RPMI8226 (cell line): ENCODE measurements around the gene SHISA3.
"Not testable (repeated sequence)": the region's sequence is repeated elsewhere in the genome, so short reads cannot be mapped to it uniquely, and the experiment has no call there.

Experiments
- DNase-seq: peaks from one replicate; pipeline ENCODE4 v3.0.0-alpha.2; 2015

Gene SHISA3

DNA sequence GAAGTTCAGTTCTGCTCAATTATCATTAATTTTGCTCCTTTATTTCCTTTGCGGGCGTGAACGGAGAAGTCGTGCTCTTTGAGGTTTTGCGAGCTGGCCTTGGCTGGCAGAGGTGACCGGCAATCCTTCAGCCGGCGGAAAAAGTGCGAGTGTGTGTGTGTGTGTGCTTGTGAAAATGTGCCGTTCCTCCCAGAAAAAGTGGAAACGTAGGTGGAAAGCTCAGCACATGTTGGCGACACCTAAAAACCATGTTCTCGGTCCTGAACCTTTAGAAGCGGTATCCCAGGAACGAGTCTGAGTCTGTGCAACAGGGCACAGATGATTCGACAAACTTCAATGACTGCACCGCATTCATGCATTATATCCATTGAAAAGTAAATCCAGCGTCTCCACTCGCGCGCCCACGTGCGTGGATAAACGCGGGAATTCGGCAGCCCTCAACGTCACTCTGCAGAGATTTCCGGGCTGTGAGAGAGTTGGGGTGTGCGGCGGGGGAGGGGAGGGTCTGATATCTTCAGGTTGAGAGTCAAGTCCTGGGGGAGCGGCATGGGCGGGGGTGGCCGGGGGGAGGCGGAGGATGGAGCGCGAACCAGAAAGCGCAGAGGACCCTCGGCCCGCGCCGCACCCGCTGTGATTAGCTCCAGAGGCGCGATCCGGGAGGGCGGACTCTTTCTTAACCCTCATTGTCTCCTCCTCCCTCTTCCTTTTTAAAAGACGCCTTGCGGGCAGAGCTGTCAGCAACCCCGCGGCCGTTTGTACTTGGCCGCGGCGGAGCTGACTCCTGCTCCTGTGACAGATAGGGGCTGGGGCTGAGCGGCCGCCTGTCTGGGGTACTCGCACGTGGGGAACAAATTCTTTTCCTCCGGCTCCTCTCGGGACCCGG, at the start of gene SHISA3:
SHISA3 (plus strand) TSS at position 737 of the 883 bp plus-strand sequence. CDS start 569 bp downstream, outside the sequence.
- DNase-seq: no peak

DNA sequence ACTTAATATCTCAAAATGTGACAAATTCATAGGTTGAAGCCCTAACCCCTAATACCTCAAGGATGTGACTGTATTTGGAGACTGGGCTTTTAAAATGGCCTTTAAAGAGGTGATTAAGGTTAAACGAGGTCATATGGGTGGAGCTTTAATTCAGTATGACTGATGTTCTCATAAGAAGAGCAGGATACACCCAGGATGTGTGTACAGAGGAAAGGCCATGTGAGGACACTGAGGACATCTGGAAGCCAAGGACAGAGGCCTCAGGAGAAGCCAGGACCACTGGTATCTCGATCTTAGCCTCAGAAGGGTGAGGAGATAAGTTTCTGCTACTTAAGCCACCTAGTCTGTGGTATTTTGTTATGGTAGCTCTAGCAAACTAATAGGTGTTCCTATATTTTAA, 49.0 kb upstream of the SHISA3 start:
- no peak for DNase-seq

DNA sequence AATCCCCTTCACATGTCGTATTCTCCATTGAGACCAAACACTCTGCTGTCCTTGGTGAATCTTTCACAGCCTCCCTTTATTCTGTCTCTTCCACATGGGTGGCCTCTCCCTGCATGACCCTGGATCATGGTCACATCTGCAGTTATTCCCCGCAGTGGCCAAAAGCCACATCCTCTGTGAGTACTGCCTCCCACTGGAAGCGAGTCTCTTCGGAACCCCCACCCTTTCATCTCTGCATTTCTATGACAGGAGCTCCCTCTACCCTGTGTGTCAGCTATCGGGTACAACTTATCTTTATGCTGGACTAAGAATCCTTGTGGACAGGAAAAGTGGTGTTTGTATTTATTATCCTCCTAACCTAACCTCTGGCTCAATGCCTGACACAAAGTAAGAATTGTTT, 48.6 kb upstream of the SHISA3 start:
- DNase-seq: no peak

DNA sequence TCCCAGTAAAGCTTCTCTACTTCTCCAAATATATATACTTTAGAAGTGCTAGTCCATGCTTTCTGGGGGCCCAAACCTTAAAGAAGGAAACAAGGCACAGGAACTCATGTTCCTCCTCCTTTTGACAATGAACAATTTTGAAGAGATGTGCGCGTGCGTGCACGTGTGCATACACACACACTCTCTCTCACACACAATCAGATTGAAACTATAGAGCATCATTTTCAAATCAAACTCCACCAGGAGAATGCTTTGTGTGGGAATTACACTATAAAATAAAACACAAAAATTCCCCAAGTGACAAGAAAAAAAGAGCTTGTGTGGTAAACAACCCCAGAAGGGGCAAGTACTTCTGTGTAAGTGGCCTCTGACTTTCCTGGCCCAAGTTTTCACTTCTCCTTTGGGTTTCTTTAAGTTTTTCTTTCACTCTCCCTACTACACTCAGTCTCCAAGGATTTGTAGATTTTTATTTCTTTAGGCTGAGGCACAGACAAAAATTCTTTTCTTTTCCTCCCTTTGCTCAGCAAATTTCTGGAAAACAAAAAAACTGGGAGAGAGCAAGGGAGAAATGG, 46.6 kb upstream of the SHISA3 start:
- DNase-seq: no peak

DNA sequence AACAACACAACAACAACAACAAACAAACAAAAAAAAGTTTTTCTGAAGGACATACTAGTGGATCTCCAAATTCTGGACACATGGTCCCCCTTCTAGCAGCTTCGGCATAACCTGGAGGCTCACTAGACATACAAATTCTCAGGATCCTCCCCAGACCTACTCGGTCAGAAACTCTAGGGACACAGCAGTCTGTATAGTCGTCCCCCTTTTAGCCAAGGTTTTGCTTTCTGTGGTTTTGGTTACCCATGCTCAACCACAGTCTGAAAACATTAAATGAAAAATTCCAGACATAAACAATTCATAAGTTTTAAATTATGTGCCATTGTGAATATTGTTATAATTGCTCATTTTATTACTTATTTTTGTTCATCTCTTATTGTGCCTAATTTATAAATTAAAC, 45.2 kb upstream of the SHISA3 start:
- no peak for DNase-seq

DNA sequence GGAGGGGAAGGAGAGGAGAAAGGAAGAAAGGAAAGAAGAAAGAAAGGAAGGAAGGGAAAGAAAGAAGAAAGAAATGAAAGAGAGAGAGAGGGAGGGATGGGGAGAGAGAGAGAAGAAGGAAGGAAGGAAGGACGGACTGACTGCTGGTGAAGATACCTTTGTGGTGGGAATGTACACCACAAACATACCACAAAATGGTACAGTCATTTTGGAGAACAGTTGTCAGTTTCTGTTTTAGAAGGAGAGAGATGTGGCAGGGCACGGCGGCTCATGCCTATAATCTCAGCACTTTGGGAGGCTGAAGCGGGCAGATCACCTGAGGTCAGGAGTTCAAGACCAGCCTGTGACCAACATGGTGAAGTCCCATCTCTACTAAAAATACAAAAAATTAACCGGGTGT, 40.0 kb upstream of the SHISA3 start:
- DNase-seq: no peak

DNA sequence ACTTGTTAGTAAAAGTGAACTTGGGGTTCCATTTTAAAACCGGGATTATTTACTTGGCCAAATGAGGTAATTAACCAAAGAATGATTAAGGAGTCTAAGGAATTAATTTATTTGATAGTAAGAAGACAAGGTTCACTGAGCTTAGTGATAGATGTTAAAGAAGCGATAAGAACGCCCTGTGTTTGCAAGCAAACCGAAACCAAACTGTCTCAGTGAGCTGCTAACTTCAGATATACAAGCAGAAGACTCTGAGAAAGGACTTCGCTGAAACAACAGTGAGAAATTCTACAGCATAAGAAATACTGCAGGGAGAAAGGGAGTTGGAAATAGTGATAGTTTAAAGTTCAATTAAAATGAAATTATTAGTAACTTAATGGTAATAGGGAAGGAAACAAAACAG, 37.6 kb upstream of the SHISA3 start:
- DNase-seq: no peak

DNA sequence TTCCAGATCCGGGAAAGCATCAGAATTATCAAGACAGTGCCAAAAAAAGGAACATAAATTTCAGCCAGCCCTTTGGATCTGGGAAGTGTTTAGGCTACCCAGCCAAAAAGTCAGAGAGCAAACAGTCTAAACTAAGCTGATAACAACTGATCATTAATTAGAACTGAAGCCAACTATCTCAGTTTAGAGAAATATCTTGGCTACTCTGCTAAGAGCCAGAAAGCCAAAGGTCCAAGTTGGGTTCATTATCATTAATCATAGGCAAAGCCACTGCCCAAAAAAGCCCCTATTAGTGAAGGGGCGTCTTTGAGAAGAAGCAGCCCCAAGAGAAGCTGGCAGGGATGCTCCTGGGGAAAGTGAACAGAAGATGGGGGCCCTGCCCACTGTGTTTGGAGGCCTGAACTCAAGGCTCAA, 37.0 kb upstream of the SHISA3 start:
- DNase-seq: no peak

DNA sequence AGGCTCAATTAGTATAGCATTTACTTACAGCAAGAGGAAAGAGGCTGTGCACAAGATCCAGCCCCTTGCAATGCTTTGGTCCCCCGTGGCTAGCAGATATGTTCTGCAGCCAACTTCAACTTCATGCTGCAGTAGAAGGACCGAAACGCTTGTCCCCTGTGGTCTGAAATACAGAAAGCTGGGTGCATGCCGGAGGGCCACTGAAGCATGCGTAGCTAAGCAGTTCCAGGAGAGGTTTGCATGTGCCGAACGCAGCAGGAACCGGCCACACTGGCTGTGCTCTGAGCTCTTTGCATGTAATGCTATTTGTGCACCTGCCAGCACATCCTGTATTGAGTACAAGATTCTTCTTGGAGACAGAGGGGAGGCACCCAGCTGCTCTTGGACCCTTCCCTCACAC, 35.8 kb upstream of the SHISA3 start:
- DNase-seq: no peak

DNA sequence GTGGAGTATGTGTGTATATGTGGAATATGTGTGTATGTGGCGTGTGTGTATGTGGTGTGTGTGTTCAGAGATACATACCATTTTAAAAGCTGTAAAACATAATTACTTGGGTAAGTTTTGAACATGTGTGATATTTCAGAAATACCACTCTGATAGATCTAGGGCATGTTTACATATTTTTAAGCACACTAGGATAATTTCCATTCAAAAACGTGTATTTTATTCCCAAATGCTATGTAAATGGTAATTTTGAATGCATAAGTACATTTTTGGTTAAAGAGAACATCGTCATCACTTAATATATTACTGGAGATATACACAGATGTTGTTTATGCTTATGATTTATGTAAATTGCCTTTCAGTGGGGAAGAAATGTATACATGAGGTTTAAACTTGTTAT, 34.7 kb upstream of the SHISA3 start:
- no peak for DNase-seq

DNA sequence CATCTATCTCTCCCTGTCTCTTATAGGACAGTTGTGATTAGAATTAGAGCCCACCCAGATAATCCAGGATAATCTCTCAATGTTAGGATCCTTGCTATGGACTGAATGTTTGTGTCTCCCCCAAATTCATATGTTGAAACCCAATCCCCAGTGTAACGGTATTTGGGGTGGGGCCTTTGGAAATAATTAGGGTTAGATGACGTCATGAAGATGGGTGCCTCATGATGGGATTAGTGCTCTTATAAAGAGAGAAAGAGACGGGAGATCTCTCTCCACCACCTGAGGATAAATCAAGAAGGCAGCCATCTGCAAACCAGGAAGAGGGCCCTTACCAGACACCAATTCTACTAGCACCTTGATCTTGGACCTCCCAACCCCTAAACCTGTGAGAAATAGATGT, 33.7 kb upstream of the SHISA3 start:
- no peak for DNase-seq

DNA sequence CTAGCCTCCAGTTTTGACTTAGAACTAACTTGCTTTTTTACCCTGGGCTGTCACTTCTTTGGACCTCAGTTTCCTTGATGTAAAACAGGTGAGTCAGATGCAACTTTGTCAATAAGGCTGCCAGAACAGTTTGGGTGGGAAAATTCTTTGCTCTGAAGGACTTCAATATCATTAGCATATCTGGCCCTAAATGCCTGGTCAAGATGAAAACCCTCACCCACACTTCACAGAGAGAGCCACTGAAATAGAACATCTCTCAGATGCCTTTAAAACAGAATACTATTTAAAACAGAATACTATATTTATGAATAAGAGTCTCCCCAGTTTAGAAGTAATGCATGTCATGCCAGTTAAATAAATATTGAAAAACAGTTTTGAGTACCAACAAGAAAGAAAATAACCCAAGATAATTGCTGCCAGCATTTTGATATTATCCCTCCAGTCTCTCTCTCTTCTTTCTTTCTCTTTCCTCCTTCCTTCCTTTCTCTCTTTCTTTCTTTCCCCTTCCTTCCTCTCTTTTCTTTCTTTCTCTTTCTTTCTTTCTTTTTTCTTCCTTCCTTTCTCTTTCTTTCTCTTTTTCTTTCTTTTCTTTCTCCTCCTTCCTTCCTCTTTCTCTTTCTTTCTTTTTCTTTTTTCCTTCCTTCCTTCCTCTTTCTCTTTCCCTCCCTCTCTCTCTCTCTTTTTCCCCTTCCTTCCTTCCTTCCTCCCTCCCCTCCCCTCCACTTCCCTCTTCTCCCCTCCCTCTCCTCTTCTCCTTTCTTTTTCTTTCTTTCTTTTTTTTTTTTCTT, 32.8 kb upstream of the SHISA3 start:
- DNase-seq: no peak

DNA sequence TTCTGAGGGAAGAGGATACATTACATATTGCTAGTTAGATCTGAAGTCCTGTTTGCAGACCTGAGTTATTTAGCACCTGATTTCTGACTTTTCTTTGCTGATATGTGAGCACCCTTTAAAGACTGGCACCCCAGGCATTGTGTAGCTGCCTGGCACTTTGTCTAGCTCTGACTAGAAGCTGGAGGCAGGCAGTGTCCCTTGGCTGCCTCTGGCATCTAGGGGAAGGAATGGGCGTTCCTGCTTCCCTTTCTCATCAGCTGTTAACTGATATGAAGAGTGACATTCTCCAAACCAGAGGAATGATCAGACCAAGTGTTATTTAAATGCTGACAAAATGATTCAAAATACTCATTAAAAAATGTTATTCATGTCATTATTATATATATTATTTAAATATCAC, 30.3 kb upstream of the SHISA3 start:
- no peak for DNase-seq

DNA sequence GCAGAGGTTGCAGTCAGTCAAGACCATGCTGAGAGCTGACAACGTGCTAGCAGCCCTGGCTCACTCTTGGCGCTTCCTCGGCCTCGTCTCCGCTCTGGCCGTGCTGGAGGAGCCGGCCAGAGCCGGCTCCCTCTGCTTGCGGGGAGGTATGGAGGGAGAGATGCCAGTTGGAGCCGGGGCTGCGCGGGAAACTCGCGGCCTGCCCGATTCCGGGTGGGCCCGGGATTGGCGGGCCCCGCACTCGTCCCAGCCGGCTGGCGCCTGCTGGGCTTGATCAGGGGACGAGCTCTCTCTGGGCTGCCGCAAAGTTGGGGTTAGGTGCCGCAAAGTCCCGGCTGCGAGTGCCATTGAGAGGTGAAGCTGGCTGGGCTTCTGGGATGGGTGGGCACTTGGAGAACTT, 27.8 kb upstream of the SHISA3 start:
- DNase-seq: no peak

DNA sequence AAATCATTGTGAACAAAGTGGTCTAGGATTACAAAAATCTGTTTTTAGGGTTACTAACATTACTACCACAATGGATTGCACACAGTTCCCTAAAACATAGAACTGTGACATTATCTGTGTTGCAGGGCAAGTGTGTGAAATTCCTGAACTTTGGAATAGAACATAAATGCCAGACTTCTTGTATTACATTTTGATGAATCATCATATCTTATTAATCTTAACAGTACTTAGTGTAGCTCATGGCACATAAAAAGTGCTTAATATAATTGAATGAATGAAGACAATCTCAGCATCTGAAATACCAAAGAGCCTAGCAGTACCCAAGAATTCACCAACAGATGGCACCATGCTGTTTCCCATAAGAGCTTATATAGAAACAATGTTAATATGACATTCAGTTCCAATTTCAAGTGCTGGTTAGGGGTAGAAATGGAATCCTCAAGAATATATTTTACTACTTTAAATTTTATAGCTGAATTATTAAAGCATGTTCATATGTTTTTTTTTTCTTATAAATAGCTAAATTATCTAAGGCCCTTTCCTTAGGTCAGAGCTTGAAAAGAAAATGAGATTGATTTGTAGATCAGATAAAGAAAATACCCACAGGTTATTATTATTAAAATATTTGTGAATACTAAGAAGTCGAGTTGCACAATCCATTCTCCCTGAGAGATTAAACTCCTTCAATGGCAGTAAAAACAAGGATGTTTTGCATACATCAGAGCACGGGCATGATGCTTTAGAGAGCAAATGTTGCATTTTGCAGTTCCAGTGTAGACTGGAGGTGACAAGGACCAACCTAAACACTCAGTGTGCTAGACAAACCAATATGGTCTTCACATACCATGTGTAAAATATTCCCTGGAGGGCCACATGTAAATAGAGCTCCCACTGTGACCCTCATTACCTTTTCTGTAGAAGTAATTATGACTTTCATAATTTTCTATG, 25.7 kb upstream of the SHISA3 start:
- DNase-seq: peak; percentile 16

DNA sequence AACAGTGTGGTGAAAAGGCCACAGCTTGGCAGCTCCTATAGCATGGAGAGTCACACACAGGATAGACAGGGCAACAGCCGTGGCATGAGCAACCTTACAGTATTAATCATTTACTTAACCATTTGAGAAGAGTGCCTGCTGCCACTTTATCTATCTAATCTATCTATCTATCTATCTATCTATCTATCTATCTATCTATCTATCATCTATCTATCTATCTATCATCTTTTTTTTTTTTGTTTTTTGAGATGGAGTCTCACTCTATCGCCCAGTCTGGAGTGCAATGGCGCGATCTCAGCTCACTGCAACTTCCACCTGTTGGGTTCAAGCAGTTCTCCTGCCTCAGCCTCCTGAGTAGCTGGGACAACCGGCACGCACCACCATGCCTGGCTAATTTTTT, 25.0 kb upstream of the SHISA3 start:
- DNase-seq: not testable (repeated sequence)

DNA sequence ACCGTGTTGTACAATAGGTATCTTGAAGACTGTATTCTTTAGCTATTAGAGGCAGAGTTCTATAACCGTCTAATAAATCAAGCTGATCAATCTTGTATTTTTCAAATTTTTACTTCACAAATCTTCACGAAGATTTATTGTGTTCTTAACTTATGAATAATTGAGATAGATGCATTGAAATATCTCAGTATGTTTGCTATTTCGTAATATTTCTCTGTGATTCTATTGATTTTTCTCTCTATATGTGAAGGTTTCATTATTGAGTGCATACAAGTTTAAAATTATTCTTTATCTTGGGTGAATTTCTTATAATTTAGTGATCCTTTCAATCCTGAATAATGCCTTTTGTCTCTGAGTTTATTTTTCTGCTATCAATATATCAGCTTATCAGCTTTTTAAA, 19.8 kb upstream of the SHISA3 start:
- no peak for DNase-seq

DNA sequence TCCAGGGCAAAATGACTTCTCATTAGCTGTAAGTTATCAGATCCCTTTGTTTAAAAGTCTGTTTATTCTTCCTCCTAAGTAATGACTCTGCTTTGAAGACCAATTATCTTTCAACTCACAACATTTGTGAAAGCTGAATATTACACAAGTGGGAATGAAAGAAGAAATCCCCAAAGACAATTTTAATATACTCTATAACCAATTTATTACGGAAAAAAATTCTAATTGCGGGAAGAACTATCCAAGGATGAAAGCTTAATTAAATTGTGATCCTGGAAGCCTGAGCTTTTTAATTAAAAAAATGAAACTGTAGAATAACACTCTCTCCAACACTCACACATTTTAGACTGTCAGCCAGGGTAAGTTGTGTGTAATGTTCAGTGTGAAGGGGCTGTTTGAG, 15.6 kb upstream of the SHISA3 start:
- DNase-seq: no peak

DNA sequence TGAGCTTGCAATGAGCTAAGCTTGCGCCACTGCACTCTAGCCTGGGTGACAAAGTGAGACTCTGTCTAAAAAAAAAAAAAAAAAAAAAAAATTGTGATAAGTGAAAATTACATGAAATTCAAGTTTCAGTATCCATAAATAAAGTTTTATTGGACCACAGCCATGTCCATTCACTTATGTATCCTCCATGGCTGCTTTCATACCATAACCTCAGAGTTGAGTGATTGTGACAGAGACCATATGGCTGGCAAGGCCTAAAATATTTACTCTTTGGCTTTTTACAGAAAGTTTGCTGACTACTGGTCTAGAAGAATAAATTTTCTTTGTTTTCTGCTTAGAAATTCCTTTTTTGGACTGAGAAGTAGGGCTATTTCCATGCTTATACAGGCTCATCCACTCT, 11.8 kb upstream of the SHISA3 start:
- no peak for DNase-seq

DNA sequence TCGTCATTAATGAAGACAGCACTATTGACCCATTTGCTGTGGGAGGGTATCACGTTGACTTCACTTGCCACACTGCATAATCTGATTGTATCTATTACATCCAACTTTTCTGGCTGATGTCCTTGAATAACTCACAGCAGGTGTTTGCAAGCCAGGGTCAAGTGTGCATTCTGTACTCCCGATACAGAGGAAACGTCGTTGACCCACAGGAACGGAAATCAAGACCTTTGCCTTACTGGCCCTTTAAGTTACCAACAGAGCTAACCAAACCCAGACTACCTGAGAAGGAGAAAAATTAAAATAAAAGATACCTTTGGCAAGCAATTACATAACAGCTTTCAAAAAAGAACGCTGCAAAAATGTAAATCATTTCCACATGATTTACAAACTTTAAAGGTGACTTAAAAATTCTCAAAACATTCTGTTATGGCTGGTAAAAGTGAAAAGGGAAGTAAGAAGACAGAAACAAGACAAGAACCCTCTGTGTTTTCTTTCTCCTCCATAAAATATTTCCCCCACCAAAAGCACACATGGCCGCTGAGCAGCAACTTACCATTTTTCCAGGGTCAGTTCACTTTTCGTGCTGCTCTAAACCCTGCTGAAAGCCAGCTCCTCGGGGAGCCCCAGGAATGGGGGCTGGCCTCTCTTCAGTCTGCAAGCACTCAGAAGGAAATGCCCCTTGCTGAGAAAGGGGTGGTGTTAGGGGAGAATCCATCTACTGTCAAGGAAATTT, 6.5 kb upstream of the SHISA3 start:
- no peak for DNase-seq

DNA sequence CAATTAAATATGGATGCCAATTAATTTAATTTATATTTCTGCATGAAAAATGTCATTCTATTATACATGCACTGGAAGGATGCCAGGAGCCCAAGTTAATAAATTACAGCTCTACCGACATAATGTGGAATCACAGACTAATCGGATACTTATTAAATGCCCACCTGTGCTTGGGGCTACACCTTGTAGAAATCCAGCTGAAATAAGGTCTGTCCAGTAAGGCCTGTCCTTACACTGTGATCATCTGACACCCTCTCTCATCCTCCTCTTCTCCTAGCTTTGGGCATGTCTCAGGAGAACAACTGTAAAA, 6.0 kb upstream of the SHISA3 start:
- no peak for DNase-seq

DNA sequence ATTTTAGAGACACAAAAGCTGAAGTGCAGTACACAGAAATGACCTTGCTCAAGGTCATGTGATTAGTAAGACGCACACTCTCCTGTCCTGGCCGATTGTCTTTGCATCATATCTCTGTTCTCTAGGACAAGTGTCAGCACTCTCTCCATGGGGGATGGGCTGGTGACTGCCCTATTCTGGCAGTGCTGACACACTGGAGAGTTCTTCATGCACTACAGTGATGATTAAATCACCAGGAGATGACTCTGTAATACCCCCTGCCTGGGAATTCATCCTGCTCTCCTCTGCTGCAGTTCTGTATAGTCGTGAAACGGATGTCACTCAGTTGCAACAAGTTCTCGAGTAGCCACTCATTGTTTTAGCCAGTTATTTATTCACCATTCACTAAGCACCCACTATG, 5.3 kb upstream of the SHISA3 start:
- no peak for DNase-seq
